Measurements from ENCODE around the gene DNAJB2. TPM values are rescaled to one million over a fixed set of nuclear protein-coding genes. Genes with fewer than 3 reads are reported as not detected.

The DNAJB2 gene
- polyA plus RNA-seq, 3 donors = 1.7 to 55.4 (median 1.9) TPM

GRCh38 chr2:219300022-219300421, 20.9 kb downstream of the DNAJB2 start:
- Histone ChIP-seq H3K4me2 (replicated peaks; ENCODE audit: extremely low read depth, low read length, poor library complexity, severe bottlenecking) (no peak overlapping the region), H3K9me3 (replicated peaks in 1 of 2; ENCODE audit: control insufficient read depth in 1 of 2, insufficient read depth in 1 of 2, low read length in 2 of 2) (no peaks in the 10 kb centered on the region), H4K20me1 (ENCODE audit: insufficient read depth, low read length) (no peaks in the 10 kb centered on the region), H2AFZ (ENCODE audit: insufficient read depth, low read depth, low read length, poor library complexity, severe bottlenecking) (no peak overlapping the region), H3K27me3 (ENCODE audit: control insufficient read depth in 2 of 2, insufficient read depth in 2 of 2, low read length in 2 of 2) (peaks cover 0 to 26% of the 10 kb centered on the region in 2 donors), H3K36me3 (replicated peaks in 1 of 2; ENCODE audit: control insufficient read depth in 1 of 2, insufficient read depth in 2 of 2, low read length in 2 of 2) (no peaks in the 10 kb centered on the region), H3K79me2 (ENCODE audit: insufficient read depth, low read length) (no peaks in the 10 kb centered on the region), H3K27ac (ENCODE audit: low read depth in 1 of 2, low read length in 2 of 2) (no peak overlapping the region), H3K4me1 (ENCODE audit: control insufficient read depth in 1 of 2, insufficient read depth in 2 of 2, low read length in 2 of 2) (peaks cover 2 to 3% of the 10 kb centered on the region in 2 donors), H3K4me3 (replicated peaks in 1 of 3; ENCODE audit: low read depth in 2 of 3, low read length in 3 of 3) (no peak overlapping the region), H3K9ac (ENCODE audit: insufficient read depth, low read length, poor library complexity, severe bottlenecking) (no peak overlapping the region)
- peaks cover 4% of the 10 kb centered on the region for H3K4me1 Mint-ChIP-seq
- peaks cover 0 to 6% (median 1%) of the 10 kb centered on the region in 7 donors for H3K9me3 Mint-ChIP-seq
- TF ChIP-seq CTCF (IDR thresholded peaks at IDR 0.05) = no peak
- H3K36me3 Mint-ChIP-seq = no peaks in the 10 kb centered on the region
- H3K4me3 Mint-ChIP-seq = peak overlapping the region in 1 of 2 donors; percentile 49
- intact Hi-C loops (cut with micrococcal nuclease) = loop anchor here in 1 of 2 donors (10.0 kb wide), 1 partner anchor 245 kb away; no protein-coding TSS in a partner anchor
- no peak overlapping the region for H3K27ac Mint-ChIP-seq
- 85% methylated on average over 4 of the region's 5 CpGs for WGBS (ENCODE audit: insufficient coverage)
- H3K27me3 Mint-ChIP-seq (ENCODE audit: low read depth in 3 of 3) = peaks cover 43 to 69% (median 59%) of the 10 kb centered on the region in 3 donors
- no peak for DNase-seq

DNA sequence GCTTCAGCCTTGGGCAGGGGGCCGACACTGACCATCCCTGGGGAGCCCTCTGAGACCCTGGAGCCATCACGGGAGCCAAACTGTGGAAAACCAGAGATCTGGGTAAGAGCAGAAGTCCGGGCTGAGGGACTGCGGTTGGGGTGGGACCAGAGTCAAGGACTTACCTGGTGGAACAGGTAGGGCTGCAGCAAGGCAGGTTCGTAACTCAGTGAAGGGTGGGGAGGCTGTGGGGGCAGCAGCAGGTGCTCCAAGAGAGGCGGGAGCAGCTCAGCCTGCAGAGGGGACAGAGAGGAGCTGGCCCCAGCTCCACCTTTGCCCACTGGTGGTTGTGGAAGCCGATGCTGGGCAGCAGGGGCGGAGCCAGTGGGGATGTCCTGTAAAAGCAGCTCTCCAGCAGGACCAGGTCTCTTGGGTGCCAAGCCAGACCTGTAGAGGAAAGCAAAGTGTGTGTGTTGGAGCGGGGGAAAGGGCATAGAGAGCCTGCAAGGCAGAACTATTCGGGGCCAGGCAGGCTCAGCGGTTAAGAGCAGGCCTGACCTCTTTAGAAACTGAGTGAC, 23.3 kb downstream of the DNAJB2 start:
- no peak for TF ChIP-seq CTCF (IDR thresholded peaks at IDR 0.05)
- H3K27me3 ChIP-seq (ENCODE audit: control insufficient read depth in 2 of 2, insufficient read depth in 2 of 2, low read length in 2 of 2) = peaks cover 3 to 25% of the 10 kb centered on the region in 2 donors
- no peak overlapping the region for H3K9ac ChIP-seq (ENCODE audit: insufficient read depth, low read length, poor library complexity, severe bottlenecking)
- Mint-ChIP-seq H3K36me3 (no peaks in the 10 kb centered on the region), H3K4me1 (peaks cover 2% of the 10 kb centered on the region), H3K9me3 (peaks cover 0 to 3% (median 0%) of the 10 kb centered on the region in 7 donors), H3K4me3 (no peak overlapping the region), H3K27ac (no peak overlapping the region), H3K27me3 (ENCODE audit: low read depth in 3 of 3) (peaks cover 46 to 67% (median 47%) of the 10 kb centered on the region in 3 donors)
- DNase-seq = no peak
- H3K4me1 ChIP-seq (ENCODE audit: control insufficient read depth in 1 of 2, insufficient read depth in 2 of 2, low read length in 2 of 2) = no peaks in the 10 kb centered on the region
- H3K27ac ChIP-seq (ENCODE audit: low read depth in 1 of 2, low read length in 2 of 2) = no peak overlapping the region
- 78% methylated on average over 7 of the region's 11 CpGs for WGBS (ENCODE audit: insufficient coverage)
- no peak overlapping the region for H3K4me2 ChIP-seq (replicated peaks; ENCODE audit: extremely low read depth, low read length, poor library complexity, severe bottlenecking)
- H3K9me3 ChIP-seq (replicated peaks in 1 of 2; ENCODE audit: control insufficient read depth in 1 of 2, insufficient read depth in 1 of 2, low read length in 2 of 2) = no peaks in the 10 kb centered on the region
- intact Hi-C loops (cut with micrococcal nuclease) = loop anchor here in 1 of 2 donors (10.0 kb wide), 1 partner anchor 248 kb away; no protein-coding TSS in a partner anchor
- H4K20me1 ChIP-seq (ENCODE audit: insufficient read depth, low read length) = no peaks in the 10 kb centered on the region
- no peaks in the 10 kb centered on the region for H3K79me2 ChIP-seq (ENCODE audit: insufficient read depth, low read length)
- no peaks in the 10 kb centered on the region for H3K36me3 ChIP-seq (replicated peaks in 1 of 2; ENCODE audit: control insufficient read depth in 1 of 2, insufficient read depth in 2 of 2, low read length in 2 of 2)
- H3K4me3 ChIP-seq (replicated peaks in 1 of 3; ENCODE audit: low read depth in 2 of 3, low read length in 3 of 3) = no peak overlapping the region
- no peak overlapping the region for H2AFZ ChIP-seq (ENCODE audit: insufficient read depth, low read depth, low read length, poor library complexity, severe bottlenecking)

Measured in CD14-positive monocyte (primary cell).